ENCODE data around the gene CDKN2A. TPM values are rescaled to one million over a fixed set of nuclear protein-coding genes. Genes with fewer than 3 reads are reported as not detected.

CDKN2A gene
- total RNA-seq, 1 experiment from 2014 or later: 0.35 TPM

DNA sequence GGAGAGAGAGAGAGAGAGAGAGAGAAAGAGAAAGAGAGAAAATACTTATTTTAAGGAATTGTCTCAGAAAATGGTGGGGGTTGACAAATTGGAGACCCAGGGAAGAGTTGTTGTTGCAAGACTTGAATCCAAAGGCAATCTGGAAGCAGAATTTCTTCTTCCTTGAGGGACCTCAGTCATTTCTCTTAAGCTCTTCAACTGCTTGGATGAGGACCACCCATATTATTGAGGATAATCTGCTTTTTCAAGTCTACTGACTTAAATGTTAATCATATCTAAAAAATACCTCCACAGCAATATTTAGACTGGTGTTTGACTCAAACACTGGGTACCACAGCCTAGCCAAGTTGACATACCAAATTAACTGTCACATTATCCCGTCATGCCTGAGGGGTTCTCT lies 3.3 kb upstream of the CDKN2A start:
- Histone ChIP-seq H3K9ac (ENCODE audit: extremely low read depth, insufficient read length, low read length) (no peak overlapping the region), H4K5ac (ENCODE audit: insufficient read length, low read depth, low read length) (no peak overlapping the region), H2BK15ac (ENCODE audit: low read depth, low read length) (no peak overlapping the region), H3K27me3 (ENCODE audit: insufficient read depth, low read length) (peaks cover 24% of the 10 kb centered on the region; the same call in 1 of the 2 replicates), H2BK12ac (ENCODE audit: insufficient read length, low read depth, low read length) (no peak overlapping the region), H3K9me3 (ENCODE audit: control insufficient read depth, low read depth, low read length) (no peaks in the 10 kb centered on the region), H3K23ac (ENCODE audit: insufficient read length, low read depth, low read length) (no peak overlapping the region), H3K27ac (ENCODE audit: insufficient read length, low read depth, low read length) (no peak overlapping the region), H2BK20ac (ENCODE audit: low read depth, low read length, poor library complexity, severe bottlenecking) (no peak overlapping the region), H2AK5ac (ENCODE audit: insufficient read length, low read length) (no peak overlapping the region), H3K4me2 (ENCODE audit: insufficient read depth, insufficient read length, low read length) (no peak overlapping the region), H2BK5ac (ENCODE audit: insufficient read length, low read length) (no peak overlapping the region), H3K79me2 (ENCODE audit: insufficient read depth, low read length) (no peaks in the 10 kb centered on the region), H2BK120ac (ENCODE audit: low read depth, low read length, poor library complexity, severe bottlenecking) (no peak overlapping the region), H3K56ac (ENCODE audit: insufficient read length, low read depth, low read length) (no peak overlapping the region), H3K4ac (ENCODE audit: low read depth, low read length) (no peak overlapping the region), H4K8ac (replicated peaks; ENCODE audit: insufficient read length, low read depth, low read length) (no peak overlapping the region), H3T11ph (ENCODE audit: low read length) (no peak overlapping the region), H4K20me1 (ENCODE audit: control insufficient read depth, insufficient read depth, insufficient read length) (peaks cover 4% of the 10 kb centered on the region), H4K91ac (ENCODE audit: insufficient read length, low read depth, low read length) (no peak overlapping the region), H3K14ac (ENCODE audit: insufficient read depth, low read length) (no peak overlapping the region), H3K4me1 (ENCODE audit: insufficient read depth, low read length) (peaks cover 3% of the 10 kb centered on the region; the same call in 1 of the 2 replicates), H2AFZ (ENCODE audit: low read length) (no peak overlapping the region), H3K23me2 (ENCODE audit: insufficient read length, low read depth, low read length, poor library complexity, severe bottlenecking) (peaks cover 17% of the 10 kb centered on the region), H3K79me1 (ENCODE audit: insufficient read depth, low read depth, low read length, poor library complexity, severe bottlenecking) (no peaks in the 10 kb centered on the region), H3K18ac (ENCODE audit: insufficient read length, low read depth, low read length) (no peak overlapping the region)
- TF ChIP-seq, protein P1, sequence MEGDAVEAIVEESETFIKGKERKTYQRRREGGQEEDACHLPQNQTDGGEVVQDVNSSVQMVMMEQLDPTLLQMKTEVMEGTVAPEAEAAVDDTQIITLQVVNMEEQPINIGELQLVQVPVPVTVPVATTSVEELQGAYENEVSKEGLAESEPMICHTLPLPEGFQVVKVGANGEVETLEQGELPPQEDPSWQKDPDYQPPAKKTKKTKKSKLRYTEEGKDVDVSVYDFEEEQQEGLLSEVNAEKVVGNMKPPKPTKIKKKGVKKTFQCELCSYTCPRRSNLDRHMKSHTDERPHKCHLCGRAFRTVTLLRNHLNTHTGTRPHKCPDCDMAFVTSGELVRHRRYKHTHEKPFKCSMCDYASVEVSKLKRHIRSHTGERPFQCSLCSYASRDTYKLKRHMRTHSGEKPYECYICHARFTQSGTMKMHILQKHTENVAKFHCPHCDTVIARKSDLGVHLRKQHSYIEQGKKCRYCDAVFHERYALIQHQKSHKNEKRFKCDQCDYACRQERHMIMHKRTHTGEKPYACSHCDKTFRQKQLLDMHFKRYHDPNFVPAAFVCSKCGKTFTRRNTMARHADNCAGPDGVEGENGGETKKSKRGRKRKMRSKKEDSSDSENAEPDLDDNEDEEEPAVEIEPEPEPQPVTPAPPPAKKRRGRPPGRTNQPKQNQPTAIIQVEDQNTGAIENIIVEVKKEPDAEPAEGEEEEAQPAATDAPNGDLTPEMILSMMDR (conservative IDR thresholded peaks at IDR 0.05): no peak
- Mint-ChIP-seq H3K27me3 (ENCODE audit: low read depth) (peaks cover 90% of the 10 kb centered on the region), H3K27ac (no peak overlapping the region), H3K4me1 (peaks cover 28 to 41% of the 10 kb centered on the region in 2 experiments), H3K36me3 (ENCODE audit: insufficient read depth in 1 of 3, low read depth in 3 of 3) (no peaks in the 10 kb centered on the region), H3K4me3 (no peak overlapping the region), H3K9me3 (no peaks in the 10 kb centered on the region)
- no CpG with 5 or more reads among the region's 1 CpG for WGBS (ENCODE audit: extremely low coverage, insufficient read length, low lambda C conversion rate)
- DNase-seq: no peak

Data from H9 (cell line).